Uterine smooth muscle cell (primary cell): ENCODE results near the gene UBN2. TPM values are rescaled to one million over a fixed set of nuclear protein-coding genes. Genes with fewer than 3 reads are reported as not detected.

Source experiments
- total RNA-seq: library from RNA; depleted of rRNA; stranded (reverse); fragments of >200 nt; gene quantifications from 2 replicates; pipeline ENCODE4 v1.2.3, GENCODE V29; 2014

Gene UBN2
- 5.6 and 7.9 TPM in 2 replicates for total RNA-seq

GRCh38 chr7:139230774-139231512, at the start of gene UBN2:
UBN2 (plus strand) TSS chr7:139231237; CDS start chr7:139231485, 248 bp downstream.

GRCh38 chr7:139341058-139341775, 110.2 kb downstream of the UBN2 start, which contains the start of gene FMC1:
FMC1 (plus strand) TSS chr7:139341337; CDS start chr7:139341385, 48 bp downstream.

Other genes with a start within 250 kb of the UBN2 start
- 1.5 and 2.4 TPM in 2 replicates for gene KIAA1549, start 249.8 kb upstream of the UBN2 start, total RNA-seq
- gene ZC3HAV1L, start 195.2 kb upstream of the UBN2 start, total RNA-seq = 8.0 and 9.5 TPM in 2 replicates
- gene ZC3HAV1, start 121.5 kb upstream of the UBN2 start, total RNA-seq = 25.3 and 28.9 TPM in 2 replicates
- gene FMC1, start 110.1 kb downstream of the UBN2 start, total RNA-seq = 8.0 and 8.9 TPM in 2 replicates
- gene LUC7L2, start 128.7 kb downstream of the UBN2 start, total RNA-seq = 43.1 and 49.0 TPM in 2 replicates